Measurements from ENCODE around the gene PRR29.

The PRR29 gene

DNA sequence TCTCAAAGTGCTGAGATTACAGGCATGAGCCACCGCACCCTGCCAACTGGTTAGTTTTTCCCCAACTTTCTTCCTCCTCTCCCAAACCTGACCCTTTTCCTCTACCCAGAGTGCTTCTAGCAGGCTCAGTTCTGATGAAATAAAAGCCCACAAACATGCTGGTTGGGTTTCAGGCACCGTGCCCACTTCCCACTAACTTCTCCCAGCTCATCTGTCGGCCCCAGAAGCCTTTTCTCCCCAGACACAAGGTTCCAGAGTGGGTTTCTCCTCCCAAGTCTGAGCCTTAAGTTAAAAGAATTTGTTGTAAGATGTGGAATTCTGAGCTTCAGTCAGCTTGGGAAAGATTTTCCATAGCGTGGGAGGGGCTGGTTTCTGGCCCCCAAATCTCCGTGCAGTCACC, 13.9 kb upstream of the PRR29 start:
- Histone ChIP-seq H3K27ac (ENCODE audit: low read length) (no peak overlapping the region), H3K36me3 (replicated peaks; ENCODE audit: insufficient read depth, low read length) (no peaks in the 10 kb centered on the region), H3K4me1 (ENCODE audit: low read length) (peaks cover 6% of the 10 kb centered on the region; the same call in 1 of the 2 replicates), H3K9ac (ENCODE audit: low read length) (no peak overlapping the region), H3F3A (ENCODE audit: insufficient read depth, low read length) (no peaks in the 10 kb centered on the region), H3K4me2 (ENCODE audit: low read depth, low read length) (no peak overlapping the region), H3K4me3 (ENCODE audit: low read length) (no peak overlapping the region), H2AFZ (ENCODE audit: low read length) (no peak overlapping the region), H4K20me1 (ENCODE audit: insufficient read depth, low read length) (no peaks in the 10 kb centered on the region), H3K79me2 (ENCODE audit: low read length) (no peaks in the 10 kb centered on the region), H3K9me3 (replicated peaks; ENCODE audit: insufficient read depth, low read length) (no peaks in the 10 kb centered on the region), H3K9me2 (replicated peaks; ENCODE audit: insufficient read depth, low read length) (no peaks in the 10 kb centered on the region), H3K27me3 (replicated peaks; ENCODE audit: insufficient read depth, low read length) (no peaks in the 10 kb centered on the region)
- DNase-seq: no peak
- TF ChIP-seq, protein P1, sequence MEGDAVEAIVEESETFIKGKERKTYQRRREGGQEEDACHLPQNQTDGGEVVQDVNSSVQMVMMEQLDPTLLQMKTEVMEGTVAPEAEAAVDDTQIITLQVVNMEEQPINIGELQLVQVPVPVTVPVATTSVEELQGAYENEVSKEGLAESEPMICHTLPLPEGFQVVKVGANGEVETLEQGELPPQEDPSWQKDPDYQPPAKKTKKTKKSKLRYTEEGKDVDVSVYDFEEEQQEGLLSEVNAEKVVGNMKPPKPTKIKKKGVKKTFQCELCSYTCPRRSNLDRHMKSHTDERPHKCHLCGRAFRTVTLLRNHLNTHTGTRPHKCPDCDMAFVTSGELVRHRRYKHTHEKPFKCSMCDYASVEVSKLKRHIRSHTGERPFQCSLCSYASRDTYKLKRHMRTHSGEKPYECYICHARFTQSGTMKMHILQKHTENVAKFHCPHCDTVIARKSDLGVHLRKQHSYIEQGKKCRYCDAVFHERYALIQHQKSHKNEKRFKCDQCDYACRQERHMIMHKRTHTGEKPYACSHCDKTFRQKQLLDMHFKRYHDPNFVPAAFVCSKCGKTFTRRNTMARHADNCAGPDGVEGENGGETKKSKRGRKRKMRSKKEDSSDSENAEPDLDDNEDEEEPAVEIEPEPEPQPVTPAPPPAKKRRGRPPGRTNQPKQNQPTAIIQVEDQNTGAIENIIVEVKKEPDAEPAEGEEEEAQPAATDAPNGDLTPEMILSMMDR (IDR thresholded peaks at IDR 0.05; ENCODE audit: low read length): no peak
- TF ChIP-seq EZH2phosphoT487 (IDR thresholded peaks at IDR 0.05; ENCODE audit: low read length): no peak
- TF ChIP-seq EZH2 (optimal IDR thresholded peaks at IDR 0.05; ENCODE audit: low read depth, low read length): no peak

- TF ChIP-seq EZH2 (optimal IDR thresholded peaks at IDR 0.05; ENCODE audit: low read depth, low read length) (no peak), EZH2phosphoT487 (IDR thresholded peaks at IDR 0.05; ENCODE audit: low read length) (no peak)
- TF ChIP-seq, protein P1 (IDR thresholded peaks at IDR 0.05; ENCODE audit: low read length): no peak
- H3K27ac ChIP-seq (ENCODE audit: low read length): no peak overlapping the region
- no peak overlapping the region for H3K4me2 ChIP-seq (ENCODE audit: low read depth, low read length)
- H4K20me1 ChIP-seq (ENCODE audit: insufficient read depth, low read length): no peaks in the 10 kb centered on the region
- H3K36me3 ChIP-seq (replicated peaks; ENCODE audit: insufficient read depth, low read length): no peaks in the 10 kb centered on the region
- no peaks in the 10 kb centered on the region for H3F3A ChIP-seq (ENCODE audit: insufficient read depth, low read length)
- no peak overlapping the region for H2AFZ ChIP-seq (ENCODE audit: low read length)
- H3K4me3 ChIP-seq (ENCODE audit: low read length): no peak overlapping the region
- no peak for DNase-seq
- H3K9ac ChIP-seq (ENCODE audit: low read length): no peak overlapping the region
- no peaks in the 10 kb centered on the region for H3K9me3 ChIP-seq (replicated peaks; ENCODE audit: insufficient read depth, low read length)
- H3K4me1 ChIP-seq (ENCODE audit: low read length): peaks cover 6% of the 10 kb centered on the region; the same call in 1 of the 2 replicates
- H3K9me2 ChIP-seq (replicated peaks; ENCODE audit: insufficient read depth, low read length): no peaks in the 10 kb centered on the region
- H3K27me3 ChIP-seq (replicated peaks; ENCODE audit: insufficient read depth, low read length): no peaks in the 10 kb centered on the region
- H3K79me2 ChIP-seq (ENCODE audit: low read length): no peaks in the 10 kb centered on the region
Observed at GRCh38 chr17:63984651-63985386, 13.3 kb upstream of the PRR29 start.

GRCh38 chr17:63985387-63986140, 12.6 kb upstream of the PRR29 start:
- TF ChIP-seq EZH2phosphoT487 (IDR thresholded peaks at IDR 0.05; ENCODE audit: low read length) (no peak), EZH2 (optimal IDR thresholded peaks at IDR 0.05; ENCODE audit: low read depth, low read length) (no peak)
- TF ChIP-seq, protein P1 (IDR thresholded peaks at IDR 0.05; ENCODE audit: low read length): no peak
- H3K79me2 ChIP-seq (ENCODE audit: low read length): no peaks in the 10 kb centered on the region
- no peak overlapping the region for H3K4me2 ChIP-seq (ENCODE audit: low read depth, low read length)
- H3K27me3 ChIP-seq (replicated peaks; ENCODE audit: insufficient read depth, low read length): no peaks in the 10 kb centered on the region
- no peak for DNase-seq
- no peak overlapping the region for H3K9ac ChIP-seq (ENCODE audit: low read length)
- H3K4me3 ChIP-seq (ENCODE audit: low read length): no peak overlapping the region
- no peaks in the 10 kb centered on the region for H4K20me1 ChIP-seq (ENCODE audit: insufficient read depth, low read length)
- H3K36me3 ChIP-seq (replicated peaks; ENCODE audit: insufficient read depth, low read length): no peaks in the 10 kb centered on the region
- no peak overlapping the region for H2AFZ ChIP-seq (ENCODE audit: low read length)
- no peaks in the 10 kb centered on the region for H3K9me2 ChIP-seq (replicated peaks; ENCODE audit: insufficient read depth, low read length)
- peaks cover 6% of the 10 kb centered on the region; the same call in 1 of the 2 replicates for H3K4me1 ChIP-seq (ENCODE audit: low read length)
- H3F3A ChIP-seq (ENCODE audit: insufficient read depth, low read length): no peaks in the 10 kb centered on the region
- no peak overlapping the region for H3K27ac ChIP-seq (ENCODE audit: low read length)
- no peaks in the 10 kb centered on the region for H3K9me3 ChIP-seq (replicated peaks; ENCODE audit: insufficient read depth, low read length)

All from MM.1S (cell line).